HG02852 (cell line): ENCODE results near the gene ATXN7L3B.
"Not testable (repeated sequence)": the region's sequence is repeated elsewhere in the genome, so short reads cannot be mapped to it uniquely, and the experiment has no call there.

Experiments
- ATAC-seq: cut with Tn5 transposase; IDR thresholded peaks from one replicate; pipeline ENCODE4 v1.9.1; 2021; ENCODE audit warnings: mild to moderate bottlenecking, moderate library complexity; ENCODE audit not compliant: unreplicated experiment

ATXN7L3B gene

GRCh38 chr12:74537707-74538385, at the start of gene ATXN7L3B:
Gene ATXN7L3B (plus strand): TSS chr12:74537835. CDS start chr12:74538113, 278 bp downstream.
- ATAC-seq, result peak; percentile 97

GRCh38 chr12:74488134-74488533, 49.5 kb upstream of the ATXN7L3B start:
- peak; percentile 59 for ATAC-seq

GRCh38 chr12:74489543-74489942, 48.1 kb upstream of the ATXN7L3B start:
- no peak for ATAC-seq

GRCh38 chr12:74490390-74491064, 47.1 kb upstream of the ATXN7L3B start:
- ATAC-seq, result peak; percentile 75

GRCh38 chr12:74491374-74491773, 46.3 kb upstream of the ATXN7L3B start:
- no peak for ATAC-seq

GRCh38 chr12:74499192-74499591, 38.4 kb upstream of the ATXN7L3B start:
- no peak for ATAC-seq

GRCh38 chr12:74508873-74509657, 28.6 kb upstream of the ATXN7L3B start:
- ATAC-seq, result not testable (repeated sequence)

- no peak for ATAC-seq
Measured at GRCh38 chr12:74509886-74510285, 27.7 kb upstream of the ATXN7L3B start.

GRCh38 chr12:74514098-74514872, 23.4 kb upstream of the ATXN7L3B start:
- ATAC-seq, result no peak

GRCh38 chr12:74515849-74516248, 21.8 kb upstream of the ATXN7L3B start:
- ATAC-seq, result no peak

- no peak for ATAC-seq
Measured at GRCh38 chr12:74526535-74526934, 11.1 kb upstream of the ATXN7L3B start.

GRCh38 chr12:74527491-74527890, 10.1 kb upstream of the ATXN7L3B start:
- no peak for ATAC-seq

GRCh38 chr12:74530676-74531075, 7.0 kb upstream of the ATXN7L3B start:
- no peak for ATAC-seq

GRCh38 chr12:74535536-74535935, 2.1 kb upstream of the ATXN7L3B start:
- ATAC-seq, result no peak

- peak; percentile 54 for ATAC-seq
Measured at GRCh38 chr12:74537126-74537706, 419 bp upstream of the ATXN7L3B start.

- ATAC-seq, result peak; percentile 14
Measured at GRCh38 chr12:74538491-74539258, 1.0 kb downstream of the ATXN7L3B start.

- no peak for ATAC-seq
Measured at GRCh38 chr12:74539261-74539660, 1.6 kb downstream of the ATXN7L3B start.

GRCh38 chr12:74539765-74540526, 2.3 kb downstream of the ATXN7L3B start:
- no peak for ATAC-seq

GRCh38 chr12:74541074-74541473, 3.4 kb downstream of the ATXN7L3B start:
- ATAC-seq, result no peak
